GM12874 (cell line): ENCODE results near the gene ACP1.

Source experiments
- TF ChIP-seq, protein P1 (sequence below): IDR thresholded peaks from 2 replicates; pipeline ENCODE4 v1.5.1; 2011; ENCODE audit warnings: low read depth, mild to moderate bottlenecking, control low read depth, low read length, moderate library complexity; ENCODE audit not compliant: insufficient read depth

The ACP1 gene

DNA sequence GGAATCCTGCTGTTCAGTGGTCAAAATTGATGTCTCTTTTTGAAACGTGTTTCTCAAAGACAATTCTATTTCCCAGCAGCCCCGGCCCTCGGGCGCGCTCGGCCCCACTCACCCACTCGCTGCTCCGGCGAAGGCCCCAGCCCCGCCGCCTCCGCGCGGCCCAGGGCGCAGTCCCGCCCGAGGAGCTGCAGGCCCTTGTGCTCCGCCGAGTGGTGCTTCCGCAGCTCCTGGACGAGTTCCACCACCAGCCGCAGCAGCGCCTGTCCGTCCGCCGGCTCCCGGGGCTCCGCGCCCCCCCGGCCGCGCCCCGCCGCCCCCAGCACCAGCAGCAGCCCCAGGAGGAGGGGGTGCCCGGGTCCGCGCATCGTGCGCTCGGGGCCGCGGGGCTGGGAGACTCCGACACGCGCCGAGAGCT, 22.7 kb downstream of the ACP1 start:
- TF ChIP-seq, protein P1, sequence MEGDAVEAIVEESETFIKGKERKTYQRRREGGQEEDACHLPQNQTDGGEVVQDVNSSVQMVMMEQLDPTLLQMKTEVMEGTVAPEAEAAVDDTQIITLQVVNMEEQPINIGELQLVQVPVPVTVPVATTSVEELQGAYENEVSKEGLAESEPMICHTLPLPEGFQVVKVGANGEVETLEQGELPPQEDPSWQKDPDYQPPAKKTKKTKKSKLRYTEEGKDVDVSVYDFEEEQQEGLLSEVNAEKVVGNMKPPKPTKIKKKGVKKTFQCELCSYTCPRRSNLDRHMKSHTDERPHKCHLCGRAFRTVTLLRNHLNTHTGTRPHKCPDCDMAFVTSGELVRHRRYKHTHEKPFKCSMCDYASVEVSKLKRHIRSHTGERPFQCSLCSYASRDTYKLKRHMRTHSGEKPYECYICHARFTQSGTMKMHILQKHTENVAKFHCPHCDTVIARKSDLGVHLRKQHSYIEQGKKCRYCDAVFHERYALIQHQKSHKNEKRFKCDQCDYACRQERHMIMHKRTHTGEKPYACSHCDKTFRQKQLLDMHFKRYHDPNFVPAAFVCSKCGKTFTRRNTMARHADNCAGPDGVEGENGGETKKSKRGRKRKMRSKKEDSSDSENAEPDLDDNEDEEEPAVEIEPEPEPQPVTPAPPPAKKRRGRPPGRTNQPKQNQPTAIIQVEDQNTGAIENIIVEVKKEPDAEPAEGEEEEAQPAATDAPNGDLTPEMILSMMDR = no peak

DNA sequence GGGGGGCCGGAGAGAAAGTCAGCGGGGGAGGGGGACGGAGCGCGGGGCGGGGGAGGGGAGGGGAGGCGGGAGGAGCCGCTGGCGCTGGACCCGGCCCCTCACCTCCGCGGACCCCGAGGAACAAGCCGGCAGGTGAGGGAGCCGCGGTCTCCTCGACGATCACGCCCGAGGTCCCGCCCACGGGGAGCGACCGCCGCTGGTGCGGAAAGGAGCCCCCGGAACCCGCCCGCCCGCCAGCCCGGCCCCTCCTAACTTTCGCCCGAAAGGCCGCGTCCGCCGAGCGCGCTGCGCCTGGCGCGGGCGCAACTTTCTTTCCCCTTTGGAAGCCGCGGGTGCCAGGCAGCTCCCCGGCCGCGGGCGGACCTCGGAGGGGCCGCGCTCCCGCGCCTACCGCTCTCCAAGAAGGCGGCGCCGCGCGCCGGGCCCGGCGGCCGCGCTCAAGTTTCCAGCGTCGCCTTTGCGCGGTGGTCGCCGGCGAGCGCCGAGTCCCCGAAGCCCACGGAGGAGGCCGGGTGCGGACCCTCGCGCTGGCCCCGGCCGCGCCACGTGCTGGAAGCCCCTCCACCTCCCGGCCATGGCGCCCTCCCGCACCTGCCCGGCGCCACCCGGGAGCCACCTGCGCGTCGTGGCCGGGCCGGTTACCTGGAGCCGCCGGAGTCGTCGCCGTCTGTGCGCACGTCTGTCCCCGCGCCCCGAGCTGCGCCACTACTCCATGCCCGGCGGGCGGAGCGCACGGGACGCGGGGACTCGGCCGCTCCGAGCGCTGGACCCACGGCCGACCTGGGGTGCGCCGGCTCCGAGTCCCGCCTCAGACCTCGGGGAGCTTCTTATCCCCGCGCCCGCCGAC, 23.4 kb downstream of the ACP1 start, which contains the start of gene ALKAL2:
Gene ALKAL2, minus strand, starts transcription at position 181 of the 847 bp plus-strand sequence. CDS start 256 bp downstream, outside the sequence.
- TF ChIP-seq, protein P1 = no peak

DNA sequence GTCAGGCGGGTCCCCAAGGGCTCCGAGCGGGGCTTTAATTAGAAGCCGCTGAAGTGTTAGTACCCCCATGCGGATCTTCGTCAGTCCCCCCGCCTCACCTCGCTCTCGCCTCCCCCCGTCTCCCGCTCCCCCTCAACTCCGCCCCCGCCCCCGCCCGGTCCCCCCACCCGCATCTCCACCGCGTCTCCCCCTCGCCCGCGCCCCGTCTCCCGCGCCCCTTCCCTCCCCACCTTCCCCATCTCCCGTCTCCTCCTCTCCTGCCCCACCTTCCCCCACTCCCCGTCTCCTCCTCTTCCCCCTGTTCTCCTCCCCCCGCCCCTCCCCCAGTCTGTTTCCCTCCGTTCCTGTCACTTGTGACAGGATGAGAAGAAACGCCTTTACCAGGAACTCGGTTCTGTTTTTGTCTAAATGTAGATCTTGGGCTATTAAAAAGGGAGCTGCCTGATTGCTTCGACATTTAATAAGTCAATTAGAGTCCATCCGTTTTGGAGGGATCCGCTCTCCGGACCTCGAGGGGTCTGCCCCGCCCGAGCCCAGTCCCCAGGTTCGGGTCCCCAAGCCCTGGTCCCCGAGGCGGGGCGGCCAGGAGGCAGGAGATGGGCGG, 24.1 kb downstream of the ACP1 start:
- TF ChIP-seq, protein P1 = no peak

DNA sequence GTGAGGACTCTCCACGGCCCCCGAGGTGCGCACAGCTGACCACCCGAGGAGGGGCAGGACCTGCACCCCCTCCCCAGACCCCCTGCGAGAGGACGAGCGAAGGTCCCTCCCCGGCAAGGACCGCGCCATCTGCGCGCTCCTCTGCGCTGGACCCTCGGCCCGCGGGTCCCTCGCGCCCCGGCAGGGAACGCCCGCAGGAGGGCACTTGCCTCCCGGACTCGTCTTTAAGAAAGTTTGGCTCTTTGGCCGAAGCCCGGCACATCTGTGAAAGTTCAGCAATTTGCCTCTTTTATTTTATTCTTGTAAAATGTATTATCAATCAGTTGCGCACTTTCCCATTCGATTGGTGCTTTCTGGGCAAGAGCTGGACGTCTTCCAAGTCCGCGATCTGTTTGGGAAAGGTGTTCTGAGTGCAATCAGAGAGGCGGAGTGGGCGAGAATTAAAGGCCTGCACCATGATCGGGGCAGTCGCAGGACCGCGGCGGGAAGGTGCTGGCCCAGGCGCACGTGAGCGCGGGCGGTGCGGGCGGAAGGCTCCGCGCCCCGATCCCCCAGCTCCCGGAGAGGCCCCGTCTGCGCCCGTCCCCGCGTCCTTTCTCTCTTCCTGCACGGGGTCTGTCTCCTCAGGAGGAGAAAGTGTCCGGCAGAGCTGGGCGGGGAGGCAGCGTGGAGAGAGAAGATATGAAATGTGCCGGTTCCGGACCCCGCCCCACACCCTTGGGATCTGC, 24.8 kb downstream of the ACP1 start:
- TF ChIP-seq, protein P1 = no peak

DNA sequence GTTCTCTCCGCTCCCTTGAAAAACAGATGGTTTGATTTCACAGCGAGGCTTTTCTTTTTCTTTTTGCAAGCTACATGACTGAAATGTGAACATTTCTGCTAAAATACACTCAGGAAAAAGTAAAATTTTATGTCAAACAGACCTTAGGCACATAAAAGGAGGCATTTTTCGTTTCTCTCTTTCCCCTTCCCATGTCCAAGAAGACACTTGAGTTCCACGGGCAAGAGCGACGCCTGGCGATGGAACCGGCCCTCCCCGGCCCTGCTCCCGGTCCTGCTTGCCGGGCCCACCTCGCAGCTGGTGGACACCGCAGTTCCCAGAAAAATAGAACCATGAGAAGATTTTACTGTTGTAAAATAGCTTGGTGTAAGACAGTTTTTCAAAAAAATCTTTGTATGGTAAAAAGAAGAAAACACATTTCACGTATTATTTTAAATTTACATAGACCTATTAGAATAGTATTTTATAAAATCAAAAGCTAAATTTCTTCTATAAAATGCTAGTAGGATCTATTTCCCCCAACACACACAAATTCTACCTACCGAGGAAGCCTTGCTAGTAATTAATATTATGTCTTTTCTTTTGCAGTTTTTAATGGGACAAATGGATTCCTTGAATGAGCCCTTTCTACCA, 25.5 kb downstream of the ACP1 start:
- TF ChIP-seq, protein P1 = peak; percentile 63

DNA sequence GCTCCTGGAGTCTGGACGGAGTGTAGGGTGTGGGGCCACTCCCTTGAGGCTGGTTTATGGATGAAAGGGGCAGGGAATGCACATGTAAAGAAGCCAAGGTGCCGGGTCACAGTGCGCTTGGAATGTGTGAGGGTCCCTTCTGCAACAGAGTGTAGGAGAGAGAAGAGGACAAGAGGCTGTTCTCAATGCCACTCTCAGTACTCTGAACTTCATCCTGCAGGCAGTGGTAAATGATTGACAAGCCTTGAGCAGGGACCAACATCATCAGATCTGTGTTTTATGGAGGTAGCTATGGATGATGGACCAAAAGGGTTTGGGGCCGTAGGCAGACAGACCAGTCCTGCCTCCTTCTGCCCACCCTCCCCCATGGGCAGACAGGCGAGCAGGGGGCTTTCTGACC, 30.3 kb downstream of the ACP1 start:
- TF ChIP-seq, protein P1 = no peak

- TF ChIP-seq, protein P1 = no peak
Measured at GRCh38 chr2:296354-296753, 31.6 kb downstream of the ACP1 start.
